NCI-H1092 treated with DMSO at 0.1 percent for 48 hours (cell line): Measurements from ENCODE around the gene CNTN2.

ENCODE experiments used
- DNase-seq: peaks from one replicate; lab custom pipeline; 2025; lab: John Stamatoyannopoulos, UW

Gene CNTN2

GRCh38 chr1:205056956-205057568, 14.1 kb downstream of the CNTN2 start:
- no peak for DNase-seq

- DNase-seq = no peak
Observed at GRCh38 chr1:205057808-205058575, 15.0 kb downstream of the CNTN2 start.

GRCh38 chr1:205058853-205059252, 15.8 kb downstream of the CNTN2 start:
- no peak for DNase-seq

- DNase-seq = no peak
Observed at GRCh38 chr1:205059660-205060059, 16.6 kb downstream of the CNTN2 start.

GRCh38 chr1:205060746-205061145, 17.7 kb downstream of the CNTN2 start:
- no peak for DNase-seq

- no peak for DNase-seq
Observed at GRCh38 chr1:205061227-205061626, 18.2 kb downstream of the CNTN2 start.

GRCh38 chr1:205061665-205062069, 18.7 kb downstream of the CNTN2 start:
- peak; percentile 87 for DNase-seq

- no peak for DNase-seq
Observed at GRCh38 chr1:205062319-205062718, 19.3 kb downstream of the CNTN2 start.

GRCh38 chr1:205062895-205063294, 19.9 kb downstream of the CNTN2 start:
- DNase-seq = no peak

- DNase-seq = no peak
Observed at GRCh38 chr1:205064301-205064700, 21.3 kb downstream of the CNTN2 start.

- no peak for DNase-seq
Observed at GRCh38 chr1:205064741-205065316, 21.8 kb downstream of the CNTN2 start.

GRCh38 chr1:205065666-205066065, 22.7 kb downstream of the CNTN2 start:
- no peak for DNase-seq

GRCh38 chr1:205066141-205066818, 23.3 kb downstream of the CNTN2 start:
- DNase-seq = no peak

- no peak for DNase-seq
Observed at GRCh38 chr1:205067031-205067430, 24.0 kb downstream of the CNTN2 start.

GRCh38 chr1:205068001-205068400, 25.0 kb downstream of the CNTN2 start:
- no peak for DNase-seq

- DNase-seq = no peak
Observed at GRCh38 chr1:205068457-205069040, 25.5 kb downstream of the CNTN2 start.

- peak; percentile 35 for DNase-seq
Observed at GRCh38 chr1:205069371-205070125, 26.5 kb downstream of the CNTN2 start.

GRCh38 chr1:205071028-205071409, 28.0 kb downstream of the CNTN2 start:
- no peak for DNase-seq

- no peak for DNase-seq
Observed at GRCh38 chr1:205071801-205072200, 28.8 kb downstream of the CNTN2 start.

- no peak for DNase-seq
Observed at GRCh38 chr1:205072286-205072685, 29.3 kb downstream of the CNTN2 start.

GRCh38 chr1:205072881-205073280, 29.9 kb downstream of the CNTN2 start:
- no peak for DNase-seq

- DNase-seq = no peak
Observed at GRCh38 chr1:205073511-205073910, 30.5 kb downstream of the CNTN2 start.
